H9 (cell line): Measurements from ENCODE around the gene OGFRL1. TPM values are rescaled to one million over a fixed set of nuclear protein-coding genes. Genes with fewer than 3 reads are reported as not detected.

Experiments
- DNase-seq: peaks from one replicate; pipeline ENCODE4 v3.0.0-alpha.2; 2017
- H2AFZ ChIP-seq: one replicate; pipeline ENCODE4 v1.6.1; 2013; ENCODE audit warnings: mild to moderate bottlenecking, low read length, control low read depth, moderate library complexity
- H2AK5ac ChIP-seq: 2 replicates; pipeline ENCODE4 v1.6.1; 2013; ENCODE audit warnings: low read length, control low read depth, mixed read lengths; ENCODE audit not compliant: insufficient read length
- H2BK120ac ChIP-seq: one replicate; pipeline ENCODE4 v1.6.1; 2013; ENCODE audit warnings: low read depth, mild to moderate bottlenecking, low read length, control low read depth, inconsistent platforms; ENCODE audit not compliant: poor library complexity, severe bottlenecking
- H2BK12ac ChIP-seq: 2 replicates; pipeline ENCODE4 v1.6.1; 2013; ENCODE audit warnings: low read length, control low read depth, mixed read lengths, low read depth; ENCODE audit not compliant: insufficient read length
- H2BK15ac ChIP-seq: 2 replicates; pipeline ENCODE4 v1.6.1; 2013; ENCODE audit warnings: low read depth, low read length, control low read depth
- H2BK20ac ChIP-seq: one replicate; pipeline ENCODE4 v1.6.1; 2013; ENCODE audit warnings: low read depth, mild to moderate bottlenecking, low read length, control low read depth, inconsistent platforms; ENCODE audit not compliant: poor library complexity, severe bottlenecking
- H2BK5ac ChIP-seq: 2 replicates; pipeline ENCODE4 v1.6.1; 2013; ENCODE audit warnings: low read length, control low read depth, mixed read lengths; ENCODE audit not compliant: insufficient read length
- H3K14ac ChIP-seq: 2 replicates; pipeline ENCODE4 v1.6.1; 2013; ENCODE audit warnings: low read length, control low read depth; ENCODE audit not compliant: insufficient read depth
- H3K18ac ChIP-seq: 2 replicates; pipeline ENCODE4 v1.6.1; 2013; ENCODE audit warnings: low read depth, mild to moderate bottlenecking, mixed read lengths, low read length, control low read depth; ENCODE audit not compliant: insufficient read length
- H3K23ac ChIP-seq: 2 replicates; pipeline ENCODE4 v1.6.1; 2013; ENCODE audit warnings: low read length, control low read depth, mixed read lengths, low read depth; ENCODE audit not compliant: insufficient read length
- H3K23me2 ChIP-seq: 2 replicates; pipeline ENCODE4 v1.6.1; 2013; ENCODE audit warnings: low read depth, mild to moderate bottlenecking, mixed read lengths, low read length, control low read depth; ENCODE audit not compliant: insufficient read length, poor library complexity, severe bottlenecking
- H3K27ac ChIP-seq: 2 replicates; pipeline ENCODE4 v1.5.1; 2013; ENCODE audit warnings: low read length, control low read depth, mixed read lengths, low read depth; ENCODE audit not compliant: insufficient read length
- H3K27me3 ChIP-seq: 2 replicates; pipeline ENCODE4 v1.6.1; 2013; ENCODE audit warnings: low read length, control low read depth, inconsistent platforms; ENCODE audit not compliant: insufficient read depth
- H3K4ac ChIP-seq: 2 replicates; pipeline ENCODE4 v1.6.1; 2013; ENCODE audit warnings: low read depth, mild to moderate bottlenecking, control low read depth, inconsistent platforms, low read length, moderate library complexity
- H3K4me1 ChIP-seq: 2 replicates; pipeline ENCODE4 v1.6.1; 2013; ENCODE audit warnings: low read length, control low read depth, inconsistent platforms; ENCODE audit not compliant: insufficient read depth
- H3K4me2 ChIP-seq: 2 replicates; pipeline ENCODE4 v1.6.1; 2013; ENCODE audit warnings: low read length, control low read depth, mixed read lengths; ENCODE audit not compliant: insufficient read length, insufficient read depth
- H3K56ac ChIP-seq: 2 replicates; pipeline ENCODE4 v1.6.1; 2013; ENCODE audit warnings: low read depth, mild to moderate bottlenecking, mixed read lengths, low read length, control low read depth; ENCODE audit not compliant: insufficient read length
- H3K79me1 ChIP-seq: 2 replicates; pipeline ENCODE4 v1.6.1; 2013; ENCODE audit warnings: low read depth, mild to moderate bottlenecking, moderate library complexity, low read length, control low read depth, inconsistent platforms; ENCODE audit not compliant: insufficient read depth, poor library complexity, severe bottlenecking
- H3K79me2 ChIP-seq: 2 replicates; pipeline ENCODE4 v1.6.1; 2013; ENCODE audit warnings: low read length, control low read depth, inconsistent platforms; ENCODE audit not compliant: insufficient read depth
- H3K9ac ChIP-seq: 2 replicates; pipeline ENCODE4 v1.6.1; 2013; ENCODE audit warnings: low read length, control low read depth, mixed read lengths; ENCODE audit not compliant: insufficient read length; ENCODE audit errors: extremely low read depth
- H3K9me3 ChIP-seq: one replicate; pipeline ENCODE4 v1.6.1; 2013; ENCODE audit warnings: low read depth, low read length, inconsistent platforms; ENCODE audit not compliant: control insufficient read depth
- H3T11ph ChIP-seq: one replicate; pipeline ENCODE4 v1.6.1; 2013; ENCODE audit warnings: mild to moderate bottlenecking, low read length, control low read depth, inconsistent platforms
- H4K20me1 ChIP-seq: one replicate; pipeline ENCODE4 v1.6.1; 2013; ENCODE audit not compliant: control insufficient read depth, insufficient read length, insufficient read depth
- H4K5ac ChIP-seq: 2 replicates; pipeline ENCODE4 v1.6.1; 2013; ENCODE audit warnings: low read depth, mild to moderate bottlenecking, mixed read lengths, low read length, control low read depth; ENCODE audit not compliant: insufficient read length
- H4K8ac ChIP-seq: replicated peaks from 2 replicates; pipeline ENCODE4 v1.6.1; 2013; ENCODE audit warnings: low read length, control low read depth, mixed read lengths, low read depth; ENCODE audit not compliant: insufficient read length
- H4K91ac ChIP-seq: 2 replicates; pipeline ENCODE4 v1.6.1; 2013; ENCODE audit warnings: low read depth, mild to moderate bottlenecking, moderate library complexity, mixed read lengths, low read length, control low read depth; ENCODE audit not compliant: insufficient read length
- H3K27ac Mint-ChIP-seq, 3 experiments: 2 replicates in 2 of 3; 3 replicates in 1 of 3; pipeline ENCODE4 v1.8.0; 2020 to 2021; ENCODE audit warnings: mixed read lengths in 3 of 3, mild to moderate bottlenecking in 1 of 3, moderate library complexity in 1 of 3
- H3K27me3 Mint-ChIP-seq: 2 replicates; pipeline ENCODE4 v1.8.0; 2021; ENCODE audit warnings: low read depth, mild to moderate bottlenecking, moderate library complexity, mixed read lengths
- H3K36me3 Mint-ChIP-seq, 3 experiments: 2 replicates in 2 of 3; 3 replicates in 1 of 3; pipeline ENCODE4 v1.8.0; 2020 to 2021; ENCODE audit warnings: low read depth in 3 of 3, mixed read lengths in 3 of 3; ENCODE audit not compliant: insufficient read depth in 1 of 3
- H3K4me1 Mint-ChIP-seq, 2 experiments: 2 replicates each; pipeline ENCODE4 v1.8.0; 2020; ENCODE audit warnings: mixed read lengths in 2 of 2
- H3K4me3 Mint-ChIP-seq, 2 experiments: 2 replicates in 1 of 2; 3 replicates in 1 of 2; pipeline ENCODE4 v1.8.0; 2020 to 2021; ENCODE audit warnings: mild to moderate bottlenecking in 2 of 2, mixed read lengths in 2 of 2, moderate library complexity in 1 of 2
- H3K9me3 Mint-ChIP-seq, 2 experiments: 2 replicates in 1 of 2; 3 replicates in 1 of 2; pipeline ENCODE4 v1.8.0; 2020; ENCODE audit warnings: mild to moderate bottlenecking in 2 of 2, mixed read lengths in 2 of 2, moderate library complexity in 1 of 2
- CTCF ChIP-seq: fragments of 200-600 bp; sonication (generic); conservative IDR thresholded peaks from 3 replicates; pipeline ENCODE4 v1.8.0; 2021; ENCODE audit warnings: antibody characterized with exemption, mild to moderate bottlenecking
- WGBS: extraction: QIAGEN DNeasy Blood & Tissue Kit; methylation state at CpG from one replicate; pipeline ENCODE4 v1.1.7; 2013; ENCODE audit warnings: missing lambda C conversion rate, low lambda C conversion rate, mixed read lengths; ENCODE audit not compliant: insufficient read length; ENCODE audit errors: extremely low coverage; 5-methylcytosine and 5-hydroxymethylcytosine counted together
- total RNA-seq: library from RNA; stranded (reverse); gene quantifications from 2 replicates; pipeline ENCODE4 v1.2.1, GENCODE V29; 2021

The OGFRL1 gene
- total RNA-seq, 1 experiment from 2014 or later: 2.8 TPM

- Mint-ChIP-seq H3K36me3 (0 out of 7 replicates have a peak, but pooled peaks cover 0 to 1% (median 0%) of the 10 kb centered on the region in 3 experiments), H3K27me3 (no peaks in the 10 kb centered on the region), H3K4me1 (peaks cover 10 to 13% of the 10 kb centered on the region in 2 experiments; a peak in 3 of 4 replicates), H3K9me3 (peaks cover 1% of the 10 kb centered on the region in 2 experiments; a peak in 3 of 5 replicates), H3K4me3 (no peak overlapping the region), H3K27ac (no peak overlapping the region)
- Histone ChIP-seq H3K27me3 (no peaks in the 10 kb centered on the region), H3K27ac (no peak overlapping the region), H4K20me1 (no peaks in the 10 kb centered on the region), H3K23me2 (no peaks in the 10 kb centered on the region), H3T11ph (no peak overlapping the region), H3K56ac (no peak overlapping the region), H3K9me3 (no peaks in the 10 kb centered on the region), H4K8ac (no peak overlapping the region), H2BK5ac (no peak overlapping the region), H3K4ac (no peak overlapping the region), H4K5ac (no peak overlapping the region), H3K79me1 (no peaks in the 10 kb centered on the region), H3K4me1 (no peaks in the 10 kb centered on the region), H3K18ac (no peak overlapping the region), H2AK5ac (no peak overlapping the region), H2AFZ (no peak overlapping the region), H3K14ac (no peak overlapping the region), H2BK20ac (no peak overlapping the region), H3K4me2 (no peak overlapping the region), H3K23ac (no peak overlapping the region), H4K91ac (no peak overlapping the region), H3K9ac (no peak overlapping the region), H2BK120ac (no peak overlapping the region), H3K79me2 (no peaks in the 10 kb centered on the region), H2BK15ac (no peak overlapping the region), H2BK12ac (no peak overlapping the region)
- DNase-seq: no peak
- TF ChIP-seq CTCF: no peak
- WGBS: no CpG with 5 or more reads among the region's 2 CpGs
These were observed 7.9 kb upstream of the OGFRL1 start for GRCh38 chr6:71280701-71281100.
